Astrocyte (in vitro differentiated cells and primary cell): ENCODE measurements around the gene ARFRP1. TPM values are rescaled to one million over a fixed set of nuclear protein-coding genes. Genes with fewer than 3 reads are reported as not detected.

Source experiments
- DNase-seq: peaks from one replicate; pipeline ENCODE4 v3.0.0-alpha.2; 2010; ENCODE audit warnings: low read depth
- FAIRE-seq: peaks from 2 replicates; lab custom pipeline; 2011; peaks lifted over from hg19 to GRCh38; lab: Jason Lieb, UNC
- H2AFZ ChIP-seq: 2 replicates; pipeline ENCODE4 v1.6.0; 2012; ENCODE audit warnings: low read depth, low read length, inconsistent platforms
- H3K27ac ChIP-seq: 2 replicates; pipeline ENCODE4 v1.5.1; 2011; ENCODE audit warnings: low read depth, low read length, inconsistent platforms
- H3K27me3 ChIP-seq: 2 replicates; pipeline ENCODE4 v1.6.0; 2011; ENCODE audit warnings: low read length, inconsistent platforms; ENCODE audit not compliant: insufficient read depth
- H3K36me3 ChIP-seq: 2 replicates; pipeline ENCODE4 v1.5.1; 2011; ENCODE audit warnings: low read length, inconsistent platforms; ENCODE audit not compliant: insufficient read depth
- H3K4me1 ChIP-seq: 2 replicates; pipeline ENCODE4 v1.5.1; 2011; ENCODE audit warnings: low read length, inconsistent platforms; ENCODE audit not compliant: insufficient read depth
- H3K4me2 ChIP-seq: 2 replicates; pipeline ENCODE4 v1.6.0; 2012; ENCODE audit warnings: low read length, inconsistent platforms
- H3K4me3 ChIP-seq: 2 replicates; pipeline ENCODE4 v1.5.1; 2011; ENCODE audit warnings: low read depth, mild to moderate bottlenecking, low read length, inconsistent platforms; ENCODE audit not compliant: insufficient read depth
- H3K79me2 ChIP-seq: 2 replicates; pipeline ENCODE4 v1.6.0; 2012; ENCODE audit warnings: mild to moderate bottlenecking, low read length, inconsistent platforms; ENCODE audit not compliant: insufficient read depth
- H3K9ac ChIP-seq: 2 replicates; pipeline ENCODE4 v1.6.0; 2012; ENCODE audit warnings: mild to moderate bottlenecking, low read length, inconsistent platforms
- H3K9me3 ChIP-seq: 2 replicates; pipeline ENCODE4 v1.5.1; 2012; ENCODE audit warnings: low read depth, mild to moderate bottlenecking, low read length, inconsistent platforms; ENCODE audit not compliant: insufficient read depth
- H4K20me1 ChIP-seq: 2 replicates; pipeline ENCODE4 v1.6.0; 2012; ENCODE audit warnings: low read length, inconsistent platforms; ENCODE audit not compliant: insufficient read depth
- H3K27ac Mint-ChIP-seq: one replicate; pipeline ENCODE4 v1.8.0; 2021; ENCODE audit warnings: mild to moderate bottlenecking, mixed read lengths; ENCODE audit not compliant: unreplicated experiment
- H3K27me3 Mint-ChIP-seq: one replicate; pipeline ENCODE4 v1.8.0; 2021; ENCODE audit warnings: low read depth, mixed read lengths; ENCODE audit not compliant: unreplicated experiment
- H3K36me3 Mint-ChIP-seq: one replicate; pipeline ENCODE4 v1.8.0; 2021; ENCODE audit warnings: low read depth, mixed read lengths; ENCODE audit not compliant: unreplicated experiment
- H3K4me1 Mint-ChIP-seq: one replicate; pipeline ENCODE4 v1.8.0; 2021; ENCODE audit warnings: low read depth, mixed read lengths; ENCODE audit not compliant: unreplicated experiment
- H3K4me3 Mint-ChIP-seq: one replicate; pipeline ENCODE4 v1.8.0; 2021; ENCODE audit warnings: mild to moderate bottlenecking, moderate library complexity, mixed read lengths; ENCODE audit not compliant: unreplicated experiment
- H3K9me3 Mint-ChIP-seq: one replicate; pipeline ENCODE4 v1.8.0; 2021; ENCODE audit warnings: mild to moderate bottlenecking, mixed read lengths; ENCODE audit not compliant: unreplicated experiment
- EZH2 ChIP-seq: IDR thresholded peaks from 2 replicates; pipeline ENCODE4 v1.6.1; 2012; ENCODE audit warnings: mild to moderate bottlenecking, low read length, inconsistent platforms; ENCODE audit not compliant: insufficient read depth
- total RNA-seq: library from RNA; stranded (reverse); gene quantifications from 2 replicates; pipeline ENCODE4 v1.2.1, GENCODE V29; 2021
- TF ChIP-seq, protein P1 (sequence below): IDR thresholded peaks from 2 replicates; pipeline ENCODE4 v1.5.1; 2011; ENCODE audit warnings: low read depth, mild to moderate bottlenecking, inconsistent platforms, low read length, moderate library complexity; ENCODE audit not compliant: insufficient read depth

Gene ARFRP1
- total RNA-seq, 1 donor from 2014 or later: 32.5 TPM

DNA sequence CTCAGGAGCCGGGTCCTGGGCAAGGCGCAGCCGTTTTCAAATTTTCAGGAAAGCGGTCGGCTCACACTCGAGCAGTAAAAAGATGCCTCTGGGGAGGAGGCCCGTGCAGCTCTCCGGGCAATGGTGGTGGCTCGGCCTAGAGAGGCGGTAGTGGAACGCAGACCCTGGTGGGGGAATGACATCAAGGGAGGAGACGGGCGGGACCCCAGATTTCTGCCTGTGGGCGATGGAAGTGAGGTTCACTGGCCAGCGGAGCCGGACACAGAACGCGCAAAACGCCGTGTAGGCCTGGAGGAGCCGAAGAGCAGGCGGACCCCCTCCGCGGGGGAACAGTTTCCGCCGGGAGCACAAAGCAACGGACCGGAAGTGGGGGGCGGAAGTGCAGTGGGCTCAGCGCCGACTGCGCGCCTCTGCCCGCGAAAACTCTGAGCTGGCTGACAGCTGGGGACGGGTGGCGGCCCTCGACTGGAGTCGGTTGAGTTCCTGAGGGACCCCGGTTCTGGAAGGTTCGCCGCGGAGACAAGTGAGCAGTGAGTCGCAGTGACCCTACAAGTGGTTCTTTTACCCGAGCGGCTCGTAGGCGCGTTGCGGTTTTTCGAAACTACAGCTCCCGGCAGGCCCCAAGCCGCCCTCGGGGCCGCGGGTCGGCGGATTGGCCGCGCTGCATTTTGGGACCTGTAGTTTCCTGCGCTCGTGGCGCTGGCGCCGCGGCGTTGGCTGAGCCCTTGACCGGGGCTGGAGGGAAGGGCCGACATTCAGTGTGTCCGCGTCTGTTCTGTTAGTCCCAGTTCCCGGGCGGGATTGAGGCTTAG lies 49.6 kb downstream of the ARFRP1 start, which contains the start of gene RTEL1:
RTEL1 (plus strand) TSS at position 376 of the 812 bp plus-strand sequence. CDS start 1,091 bp downstream, outside the sequence.
- H3K36me3 ChIP-seq: no peaks in the 10 kb centered on the region
- peaks cover 4% of the 10 kb centered on the region for H4K20me1 ChIP-seq
- peaks cover 21% of the 10 kb centered on the region for H3K4me1 ChIP-seq
- peak within 1 kb of the TSS; percentile 89 for H3K9ac ChIP-seq
- Mint-ChIP-seq H3K4me3 (peak within 1 kb of the TSS; percentile 95), H3K4me1 (peaks cover 5% of the 10 kb centered on the region), H3K36me3 (peaks cover 1% of the 10 kb centered on the region), H3K27ac (peak within 1 kb of the TSS; percentile 93), H3K9me3 (peaks cover 3% of the 10 kb centered on the region), H3K27me3 (peaks cover 1% of the 10 kb centered on the region)
- no peaks in the 10 kb centered on the region for H3K9me3 ChIP-seq
- no peak for FAIRE-seq
- peak within 1 kb of the TSS; percentile 84 for H3K27ac ChIP-seq
- peak; percentile 85 for DNase-seq
- peak within 1 kb of the TSS; percentile 100 for H3K4me3 ChIP-seq
- H3K27me3 ChIP-seq: no peaks in the 10 kb centered on the region
- H3K79me2 ChIP-seq: peaks cover 39% of the 10 kb centered on the region
- H2AFZ ChIP-seq: peak within 1 kb of the TSS; percentile 99
- no peak for TF ChIP-seq EZH2
- TF ChIP-seq, protein P1, sequence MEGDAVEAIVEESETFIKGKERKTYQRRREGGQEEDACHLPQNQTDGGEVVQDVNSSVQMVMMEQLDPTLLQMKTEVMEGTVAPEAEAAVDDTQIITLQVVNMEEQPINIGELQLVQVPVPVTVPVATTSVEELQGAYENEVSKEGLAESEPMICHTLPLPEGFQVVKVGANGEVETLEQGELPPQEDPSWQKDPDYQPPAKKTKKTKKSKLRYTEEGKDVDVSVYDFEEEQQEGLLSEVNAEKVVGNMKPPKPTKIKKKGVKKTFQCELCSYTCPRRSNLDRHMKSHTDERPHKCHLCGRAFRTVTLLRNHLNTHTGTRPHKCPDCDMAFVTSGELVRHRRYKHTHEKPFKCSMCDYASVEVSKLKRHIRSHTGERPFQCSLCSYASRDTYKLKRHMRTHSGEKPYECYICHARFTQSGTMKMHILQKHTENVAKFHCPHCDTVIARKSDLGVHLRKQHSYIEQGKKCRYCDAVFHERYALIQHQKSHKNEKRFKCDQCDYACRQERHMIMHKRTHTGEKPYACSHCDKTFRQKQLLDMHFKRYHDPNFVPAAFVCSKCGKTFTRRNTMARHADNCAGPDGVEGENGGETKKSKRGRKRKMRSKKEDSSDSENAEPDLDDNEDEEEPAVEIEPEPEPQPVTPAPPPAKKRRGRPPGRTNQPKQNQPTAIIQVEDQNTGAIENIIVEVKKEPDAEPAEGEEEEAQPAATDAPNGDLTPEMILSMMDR: no peak
- peak within 1 kb of the TSS; percentile 98 for H3K4me2 ChIP-seq

DNA sequence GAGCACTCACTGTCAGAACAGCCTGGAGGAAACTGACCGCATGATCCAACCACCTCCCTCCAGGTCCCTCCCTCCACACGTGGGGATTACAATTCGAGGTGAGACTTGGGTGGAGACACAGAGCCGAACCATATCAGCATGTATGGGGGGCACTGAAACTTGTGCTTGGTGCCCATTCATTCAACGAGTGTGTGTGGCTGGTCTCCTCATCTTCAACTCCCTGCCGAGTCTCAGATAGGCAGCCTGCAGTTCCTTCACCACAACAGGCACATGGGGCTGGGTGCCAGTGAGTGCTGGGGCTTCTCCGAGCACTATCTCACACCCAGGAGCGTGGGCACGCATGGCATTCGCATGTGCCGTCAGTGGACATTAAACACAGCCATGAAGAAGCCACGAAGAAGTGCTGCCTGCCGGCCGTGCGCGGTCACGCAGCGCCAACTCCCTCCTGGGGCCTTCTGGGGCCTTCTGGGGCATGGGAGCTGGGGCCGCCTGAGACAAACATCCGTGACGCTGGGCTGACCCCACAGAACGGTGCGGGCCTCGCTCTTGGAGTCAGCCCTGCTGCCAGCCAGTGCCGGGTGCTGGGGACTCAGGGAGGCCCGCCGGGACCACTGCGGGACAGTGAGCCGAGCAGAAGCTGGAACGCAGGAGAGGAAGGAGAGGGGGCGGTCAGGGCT lies 50.4 kb downstream of the ARFRP1 start:
- peak overlapping the region; percentile 89 for H3K9ac ChIP-seq
- H3K27ac Mint-ChIP-seq: peak overlapping the region; percentile 93
- TF ChIP-seq, protein P1: no peak
- no peak for TF ChIP-seq EZH2

More for the DNA sequence above, 50.4 kb downstream of the ARFRP1 start:
- H3K27me3 Mint-ChIP-seq: peaks cover 1% of the 10 kb centered on the region
- H4K20me1 ChIP-seq: peaks cover 4% of the 10 kb centered on the region
- peak overlapping the region; percentile 100 for H3K4me3 ChIP-seq
- H3K36me3 Mint-ChIP-seq: no peaks in the 10 kb centered on the region
- peaks cover 21% of the 10 kb centered on the region for H3K4me1 ChIP-seq
- FAIRE-seq (no peak), DNase-seq (no peak)
- no peaks in the 10 kb centered on the region for H3K27me3 ChIP-seq
- no peaks in the 10 kb centered on the region for H3K9me3 ChIP-seq
- peak overlapping the region; percentile 84 for H3K27ac ChIP-seq
- H3K9me3 Mint-ChIP-seq: peaks cover 3% of the 10 kb centered on the region
- H3K4me3 Mint-ChIP-seq: peak overlapping the region; percentile 95
- peaks cover 5% of the 10 kb centered on the region for H3K4me1 Mint-ChIP-seq
- peaks cover 38% of the 10 kb centered on the region for H3K79me2 ChIP-seq
- H3K36me3 ChIP-seq: no peaks in the 10 kb centered on the region
- H2AFZ ChIP-seq: peak overlapping the region; percentile 99
- peak overlapping the region; percentile 98 for H3K4me2 ChIP-seq
